Stimulated activated CD4-positive, alpha-beta T cell treated with anti-CD3 and anti-CD28 coated beads, TNF-alpha, amount 100 ng/mL, for 24 hours (primary cell): ENCODE measurements around the gene LGALS12.

Experiments used
- DNase-seq, 3 experiments: peaks; one replicate each; pipeline ENCODE4 v3.0.0-alpha.2; 2020; ENCODE audit warnings: low read depth in 3 of 3

Gene LGALS12, protein sequence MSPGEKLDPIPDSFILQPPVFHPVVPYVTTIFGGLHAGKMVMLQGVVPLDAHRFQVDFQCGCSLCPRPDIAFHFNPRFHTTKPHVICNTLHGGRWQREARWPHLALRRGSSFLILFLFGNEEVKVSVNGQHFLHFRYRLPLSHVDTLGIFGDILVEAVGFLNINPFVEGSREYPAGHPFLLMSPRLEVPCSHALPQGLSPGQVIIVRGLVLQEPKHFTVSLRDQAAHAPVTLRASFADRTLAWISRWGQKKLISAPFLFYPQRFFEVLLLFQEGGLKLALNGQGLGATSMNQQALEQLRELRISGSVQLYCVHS

DNA sequence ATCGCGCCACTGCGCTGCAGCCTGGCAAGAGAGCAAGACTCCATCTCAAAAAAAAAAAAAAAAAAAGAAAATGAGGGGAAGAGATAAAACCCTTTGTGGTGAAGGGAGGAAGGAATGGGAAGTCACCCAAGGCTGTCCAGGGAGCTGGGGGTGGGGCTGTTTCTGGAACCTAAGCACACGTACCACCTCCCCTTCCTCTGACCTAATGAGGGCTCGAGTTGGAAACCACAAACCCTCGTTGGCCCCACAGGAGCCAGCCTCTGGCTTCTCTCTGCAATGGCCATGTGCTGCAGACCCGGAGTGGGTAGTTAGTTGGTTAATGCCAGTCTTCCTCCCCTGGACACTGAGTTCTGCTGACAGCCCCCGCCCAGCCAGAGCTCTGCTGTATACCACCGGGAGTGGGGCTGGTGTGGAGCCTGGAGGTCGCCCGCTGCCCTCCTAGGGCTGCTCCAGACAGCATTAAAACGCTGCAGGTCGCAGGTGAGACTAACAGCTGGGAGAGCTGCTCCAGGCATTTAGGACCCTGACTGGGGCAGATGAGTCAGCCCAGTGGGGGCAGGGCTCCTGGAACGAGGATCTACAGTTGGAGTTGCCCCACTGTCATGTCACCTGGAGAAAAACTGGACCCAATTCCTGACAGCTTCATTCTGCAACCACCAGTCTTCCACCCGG is at the start of gene LGALS12:
LGALS12 (plus strand) TSS at position 228 of the 672 bp plus-strand sequence; CDS start at position 603, 375 bp downstream.
- DNase-seq = no peak

DNA sequence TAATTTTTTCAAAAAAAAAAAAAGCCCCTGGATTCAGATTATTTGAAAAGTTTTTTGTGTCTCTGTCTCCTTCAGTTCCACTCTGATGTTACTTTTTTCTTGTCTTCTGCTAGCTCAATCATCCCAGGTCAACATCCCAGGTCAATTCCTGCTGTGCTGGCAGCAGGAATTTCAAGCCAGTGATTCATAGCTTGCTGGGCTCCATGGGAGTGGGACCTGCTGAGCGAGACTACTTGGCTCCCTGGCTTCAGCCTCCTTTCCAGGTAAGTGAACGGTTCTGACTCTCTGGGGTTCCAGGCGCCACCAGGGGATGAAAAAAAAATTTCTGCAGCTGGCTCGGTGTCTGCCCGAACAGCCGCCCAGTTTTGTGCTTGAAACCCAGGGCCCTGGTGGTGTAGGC is 46.3 kb upstream of the LGALS12 start:
- DNase-seq = no peak

DNA sequence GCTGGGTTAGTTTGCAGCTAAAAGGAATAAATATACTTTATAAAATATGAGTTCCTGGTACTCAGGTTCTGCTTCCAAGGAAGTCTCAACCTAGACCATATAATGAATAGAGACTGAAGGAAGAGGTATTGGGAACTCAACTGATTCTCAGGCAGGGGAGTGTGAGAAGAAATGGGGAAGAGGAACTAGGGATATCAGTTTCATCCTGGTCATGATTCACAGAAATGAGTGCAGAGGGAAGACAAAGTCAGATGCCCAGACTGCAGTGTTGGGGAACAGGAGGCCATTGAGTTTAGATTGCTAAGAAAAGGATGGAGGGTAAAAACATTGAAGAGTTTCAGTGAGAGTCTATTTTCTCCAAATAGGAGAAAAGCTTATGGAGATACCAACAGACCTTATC is 43.7 kb upstream of the LGALS12 start:
- DNase-seq = no peak

DNA sequence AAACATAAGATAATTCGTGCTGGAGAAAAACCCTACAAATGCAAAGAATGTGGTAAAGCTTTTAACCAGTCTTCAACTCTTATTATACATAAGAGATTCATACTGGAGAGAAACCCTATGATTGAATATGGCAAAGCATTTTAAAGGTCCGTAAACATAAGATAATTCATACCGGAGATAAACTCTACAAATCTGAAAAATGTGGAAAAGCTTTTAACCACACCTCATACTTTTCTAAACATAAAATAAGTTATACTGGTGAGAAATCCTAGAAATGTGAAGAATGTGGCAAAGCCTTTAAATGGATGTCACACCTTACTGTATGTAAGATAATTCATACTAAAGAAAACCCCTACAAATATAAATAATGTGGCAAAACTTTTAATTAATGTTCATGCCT is 35.6 kb upstream of the LGALS12 start:
- DNase-seq = no peak

DNA sequence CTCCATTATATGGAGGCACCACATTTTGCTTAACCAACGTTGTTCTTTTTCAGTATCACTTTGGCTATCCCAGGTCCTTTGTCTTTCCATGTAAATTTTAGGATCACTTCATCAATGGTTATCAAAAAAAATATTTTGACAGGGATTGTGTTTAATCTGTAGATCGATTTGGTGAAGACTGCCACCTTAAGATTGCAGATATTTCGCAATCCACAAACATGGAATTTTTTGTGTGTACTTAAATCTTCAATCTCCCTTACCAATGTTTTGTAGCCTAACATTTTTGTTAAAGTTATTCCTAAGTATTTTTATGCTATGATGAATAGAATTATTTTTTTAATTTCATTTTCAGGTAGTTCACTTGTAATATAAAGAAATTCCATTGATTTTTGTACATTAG is 33.5 kb upstream of the LGALS12 start:
- DNase-seq = no peak

DNA sequence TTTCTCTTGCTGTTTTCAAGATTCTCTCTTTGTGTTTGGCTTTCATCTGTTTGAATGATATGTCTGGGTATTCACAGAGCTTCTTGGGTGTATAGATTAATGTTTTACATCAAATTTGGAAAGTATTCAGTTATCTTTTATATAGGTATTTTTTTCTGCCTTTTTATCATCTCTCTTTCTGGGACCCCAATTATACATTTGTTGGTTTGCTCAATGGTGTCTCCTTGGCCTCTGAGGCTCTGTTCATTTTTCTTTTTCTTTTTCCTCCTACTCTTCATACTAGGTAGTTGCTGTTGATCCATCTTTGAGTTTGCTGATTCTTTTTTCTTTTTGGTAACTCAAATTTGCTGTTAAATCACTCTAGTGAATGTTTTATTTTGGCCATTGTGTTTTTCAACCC is 29.3 kb upstream of the LGALS12 start:
- no peak for DNase-seq

DNA sequence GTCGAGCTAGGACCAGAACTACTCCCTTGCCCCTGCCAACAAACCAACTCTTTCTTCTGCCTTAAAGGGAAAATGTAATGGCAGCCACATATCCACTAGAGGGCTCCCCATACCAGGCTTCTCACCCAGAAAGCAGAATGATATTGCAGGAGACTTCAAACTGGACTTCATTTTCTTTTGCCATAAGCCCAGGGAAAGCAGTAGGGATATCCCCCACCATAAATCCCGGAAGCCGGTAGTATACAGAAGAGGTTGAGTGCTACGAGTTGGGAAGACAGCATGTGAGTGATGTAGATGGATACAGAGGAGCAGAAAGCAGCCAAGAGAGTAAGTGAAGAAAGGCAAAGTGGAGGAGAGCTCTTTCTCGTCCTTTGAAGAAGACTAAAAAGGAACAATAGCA is 27.0 kb upstream of the LGALS12 start:
- peak; percentile 9 to 27 (median 17) for DNase-seq

DNA sequence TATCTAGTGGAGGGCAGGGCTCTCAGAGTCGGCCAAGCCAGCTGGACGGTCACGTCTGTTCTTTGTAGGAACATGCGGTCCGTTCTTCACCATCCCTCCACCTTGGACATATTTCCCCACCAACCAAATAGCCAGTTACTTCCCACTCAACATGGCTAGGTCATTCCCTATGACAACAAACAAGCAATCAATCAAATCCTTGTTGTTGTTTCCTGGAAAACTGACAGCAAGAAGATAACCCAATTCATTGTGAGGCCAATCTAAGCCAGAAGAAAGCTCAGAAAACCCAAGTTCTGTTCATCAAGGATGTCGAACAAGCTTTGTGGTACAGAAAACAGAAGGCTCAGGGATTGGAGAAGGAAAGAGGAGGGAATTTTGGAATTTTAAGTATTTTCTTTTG is 25.8 kb upstream of the LGALS12 start:
- no peak for DNase-seq

DNA sequence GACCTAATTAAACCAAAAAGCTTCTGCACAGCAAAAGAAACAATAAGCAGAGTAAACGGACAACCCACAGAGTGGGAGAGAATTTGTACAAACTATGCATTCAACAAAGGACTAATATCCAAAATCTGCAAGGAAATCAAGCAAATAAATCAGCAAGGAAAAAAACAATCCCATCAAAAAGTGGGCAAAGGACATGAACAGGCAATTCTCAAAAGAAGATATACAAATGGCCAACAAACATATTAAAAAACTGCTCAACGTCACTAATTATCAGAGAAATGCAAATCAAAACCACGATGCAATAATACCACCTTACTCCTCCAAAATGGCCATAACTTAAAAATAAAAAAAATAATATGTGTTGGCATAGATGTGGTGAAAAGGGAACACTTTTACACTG is 20.1 kb upstream of the LGALS12 start:
- DNase-seq = no peak

DNA sequence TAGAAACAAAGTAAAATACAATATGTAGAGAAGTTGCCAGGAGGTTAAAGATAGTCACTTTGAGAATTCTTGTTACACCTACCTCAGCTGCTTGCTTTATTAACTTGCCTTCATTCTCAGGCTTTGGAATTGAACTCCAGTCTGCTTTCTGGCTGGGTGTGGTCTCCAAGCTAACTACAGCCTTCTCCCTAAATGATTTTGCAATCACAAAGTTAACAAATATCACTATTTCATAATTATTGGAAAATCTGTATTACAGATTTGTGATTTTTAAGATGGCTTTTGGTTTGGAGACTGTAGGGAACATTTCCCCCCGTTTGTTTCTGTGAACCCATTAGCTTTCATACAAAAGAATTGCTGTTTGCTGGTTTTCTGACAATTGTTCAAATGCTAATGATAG is 17.1 kb upstream of the LGALS12 start:
- DNase-seq = no peak

DNA sequence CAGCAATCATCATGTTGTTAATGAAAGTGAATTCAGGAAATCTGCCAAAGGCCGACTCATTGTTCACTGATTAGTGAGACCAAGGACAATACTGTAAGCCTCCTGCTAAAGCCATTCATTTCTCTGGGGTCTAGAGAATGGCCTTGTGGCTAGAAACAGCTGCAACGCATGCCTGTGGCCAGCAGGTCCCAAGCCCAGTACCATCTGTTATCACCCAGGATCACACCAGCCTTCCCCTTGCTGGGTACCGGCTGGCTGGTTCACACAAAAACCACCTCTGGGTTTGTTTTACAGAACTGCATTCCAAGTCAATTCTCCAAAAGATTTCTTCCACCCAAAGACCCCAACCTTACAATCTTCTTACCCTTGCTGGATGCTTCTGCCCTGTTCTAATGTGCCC is 16.0 kb upstream of the LGALS12 start:
- no peak for DNase-seq

DNA sequence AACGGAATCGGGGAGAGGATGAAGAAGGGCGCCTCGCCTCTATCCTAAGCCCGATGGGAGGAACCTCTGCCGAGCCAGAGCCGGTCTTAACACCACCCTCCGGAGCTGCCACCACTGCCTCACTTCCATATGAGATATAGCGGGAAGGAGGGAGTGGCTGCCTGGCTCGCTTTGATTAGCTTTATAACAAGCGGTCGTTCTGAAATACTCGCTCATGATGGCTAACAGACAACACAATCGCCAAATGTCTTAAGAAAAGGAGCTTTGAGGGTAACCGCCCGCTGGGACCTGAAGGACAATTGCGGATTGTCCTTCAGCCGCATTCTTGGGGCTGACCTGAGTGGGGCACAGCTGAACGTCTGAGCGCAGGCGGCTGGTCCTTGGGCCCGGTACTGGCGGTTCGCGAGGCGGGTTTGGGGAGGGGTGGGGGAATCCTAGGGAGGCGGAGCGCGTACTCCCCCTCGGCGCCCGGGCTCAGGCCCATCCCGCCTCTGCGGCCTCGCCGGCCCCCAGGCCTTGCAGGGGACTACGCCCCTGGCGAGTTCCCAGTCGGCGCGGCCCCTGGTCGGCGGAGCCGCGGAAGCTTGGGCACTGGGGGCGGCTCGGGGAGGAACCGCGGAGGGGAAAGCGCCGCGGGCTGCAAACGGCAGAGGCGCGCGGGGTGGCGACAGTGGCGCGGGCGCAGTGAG is 15.2 kb upstream of the LGALS12 start, which contains the start of gene PLAAT5:
PLAAT5 (minus strand) TSS at position 617 of the 689 bp plus-strand sequence; CDS start at position 484, 133 bp downstream.
- DNase-seq = peak in 1 of 3 experiments; percentile 12

DNA sequence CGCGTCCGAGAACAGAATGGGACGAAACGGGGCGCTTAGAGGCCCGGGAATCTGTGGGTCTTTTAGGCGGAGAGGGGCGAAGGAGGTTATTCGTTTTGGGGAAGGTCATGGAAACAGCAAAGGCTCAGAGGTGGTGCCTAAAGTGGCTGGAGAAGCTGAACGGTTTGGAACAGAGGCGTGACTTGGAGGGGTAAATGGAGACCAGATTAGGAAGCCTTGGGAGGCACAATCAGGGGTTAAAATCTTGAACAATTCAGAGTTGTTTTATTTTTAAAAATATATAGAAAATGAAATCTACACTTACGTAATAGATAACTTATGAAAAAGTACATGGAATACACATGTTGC is 14.7 kb upstream of the LGALS12 start:
- DNase-seq = no peak

DNA sequence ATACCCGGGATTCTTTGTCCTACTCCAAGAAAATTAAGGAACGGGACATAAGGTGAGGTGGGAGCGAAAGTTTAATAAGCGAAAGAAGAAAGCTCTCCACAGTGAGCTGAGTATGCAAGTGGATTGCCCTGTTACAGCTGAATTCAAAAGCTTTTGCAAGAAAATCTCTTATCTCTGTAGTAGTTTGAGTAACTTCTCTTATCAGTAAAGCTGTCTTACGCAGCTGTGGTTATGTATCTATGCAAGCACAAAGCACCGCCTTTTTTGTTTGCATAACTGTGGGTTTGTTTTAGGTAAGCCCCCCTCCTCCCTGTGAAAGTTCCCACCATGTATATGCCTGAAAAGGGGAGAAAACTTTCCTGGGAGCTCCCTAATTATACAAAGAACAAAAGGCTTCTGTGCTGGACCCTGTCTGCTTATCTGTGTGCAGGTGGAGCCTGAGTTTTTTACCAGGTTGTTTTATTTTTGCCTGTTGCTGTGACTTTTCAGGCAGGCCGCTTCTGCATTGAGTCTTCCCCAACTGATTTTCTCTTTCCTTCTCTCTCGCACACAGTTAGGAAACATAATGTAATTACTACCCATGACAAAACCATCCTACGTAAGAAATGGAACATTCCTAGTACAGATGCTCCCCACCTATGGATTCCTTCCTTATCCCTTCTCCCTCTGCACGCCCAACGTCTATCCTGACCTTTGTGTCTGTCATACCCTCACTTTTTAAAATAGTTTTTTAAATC is 14.1 kb upstream of the LGALS12 start:
- no peak for DNase-seq

DNA sequence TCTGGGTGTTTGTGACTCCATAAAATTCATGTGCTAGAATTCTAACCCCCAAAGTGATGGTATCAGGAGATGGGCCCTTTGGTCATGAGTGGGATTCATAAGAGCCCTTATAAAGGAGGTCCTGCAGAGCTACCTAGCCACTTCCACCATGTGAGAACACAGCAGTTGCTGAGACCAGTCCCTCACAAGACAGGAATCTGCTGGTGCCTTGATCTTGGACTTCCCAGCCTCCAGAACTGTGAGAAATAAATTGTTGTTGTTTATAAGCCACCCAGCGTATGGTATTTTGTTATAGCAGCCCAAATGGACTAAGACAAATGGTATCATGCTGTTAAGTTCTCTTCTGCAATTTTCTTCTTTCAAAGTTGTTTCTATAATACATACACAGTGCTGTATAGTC is 13.4 kb upstream of the LGALS12 start:
- DNase-seq = no peak

DNA sequence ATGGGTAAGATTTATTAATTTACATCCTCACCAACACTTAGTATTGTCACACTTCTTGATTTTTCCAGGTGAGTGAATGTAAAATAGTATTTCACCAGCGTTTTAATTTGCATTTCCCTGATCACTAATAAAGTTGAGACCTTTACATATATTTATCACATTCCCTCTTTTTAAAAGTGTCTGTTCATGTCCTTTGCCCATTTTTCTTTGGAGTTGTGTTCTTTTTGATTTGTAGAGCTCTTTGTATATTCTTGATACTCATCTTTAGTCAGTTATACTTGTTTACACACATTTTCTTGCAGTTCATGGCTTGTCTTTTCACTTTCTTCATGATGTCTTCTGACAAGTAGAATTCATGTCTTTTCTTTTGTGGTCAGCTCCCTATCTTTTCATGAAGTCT is 12.8 kb upstream of the LGALS12 start:
- DNase-seq = no peak

DNA sequence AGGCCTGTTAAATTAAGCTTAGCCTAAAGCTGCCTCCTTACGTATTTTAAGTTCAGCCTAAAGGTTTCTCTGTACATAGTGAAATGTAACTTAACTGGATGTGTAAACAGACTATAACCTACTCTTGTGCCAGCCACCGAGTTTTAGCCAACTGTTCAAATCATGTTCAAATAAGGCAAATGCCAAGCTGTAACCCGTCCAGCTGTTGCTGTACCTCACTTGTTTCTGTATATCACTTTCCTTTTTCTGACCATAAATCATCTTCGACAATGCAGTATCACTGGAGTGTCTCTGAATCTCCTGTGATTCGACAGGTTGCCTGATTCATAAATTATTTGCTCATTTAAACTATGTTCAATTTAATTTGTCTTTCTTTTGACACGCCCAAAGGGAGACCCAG is 10.9 kb upstream of the LGALS12 start:
- DNase-seq = no peak

DNA sequence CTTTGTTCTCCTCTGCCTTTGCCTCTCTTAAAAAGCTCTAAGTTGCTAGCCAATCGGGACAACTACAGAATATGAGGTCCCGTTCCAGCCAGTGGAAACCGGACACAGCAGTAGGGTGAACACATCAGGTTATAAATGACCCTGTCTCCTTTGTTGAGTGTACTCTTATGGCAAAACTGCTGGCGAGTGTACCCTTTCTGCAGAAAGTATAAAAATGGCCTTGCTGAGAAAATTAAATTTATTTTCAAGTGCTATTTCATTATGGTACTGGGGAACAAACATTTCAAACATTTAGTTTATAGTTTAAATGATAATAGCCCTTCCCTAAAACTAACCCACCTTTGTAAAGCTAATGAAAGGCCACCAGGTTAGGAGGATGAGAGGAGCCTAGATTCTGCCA is 6.0 kb upstream of the LGALS12 start:
- no peak for DNase-seq

DNA sequence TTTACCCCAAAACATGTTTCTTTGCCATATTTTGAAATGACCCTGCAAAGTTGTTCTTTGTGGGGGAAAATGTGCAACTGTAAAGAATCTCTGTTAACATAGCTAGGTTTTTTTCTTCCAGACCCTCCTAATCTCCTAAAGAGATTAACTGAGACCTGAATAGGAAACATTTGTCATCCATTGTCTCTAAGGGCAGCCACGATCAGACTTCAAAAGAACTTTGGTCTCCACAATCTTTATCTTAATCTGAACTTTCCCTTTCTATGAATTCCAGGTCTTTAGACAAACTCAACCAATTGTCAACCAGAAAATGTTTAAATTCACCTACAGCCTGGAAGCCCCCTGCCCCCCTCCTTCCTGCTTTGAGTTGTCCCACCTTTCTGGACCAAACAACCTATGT is 4.6 kb upstream of the LGALS12 start:
- DNase-seq = no peak

DNA sequence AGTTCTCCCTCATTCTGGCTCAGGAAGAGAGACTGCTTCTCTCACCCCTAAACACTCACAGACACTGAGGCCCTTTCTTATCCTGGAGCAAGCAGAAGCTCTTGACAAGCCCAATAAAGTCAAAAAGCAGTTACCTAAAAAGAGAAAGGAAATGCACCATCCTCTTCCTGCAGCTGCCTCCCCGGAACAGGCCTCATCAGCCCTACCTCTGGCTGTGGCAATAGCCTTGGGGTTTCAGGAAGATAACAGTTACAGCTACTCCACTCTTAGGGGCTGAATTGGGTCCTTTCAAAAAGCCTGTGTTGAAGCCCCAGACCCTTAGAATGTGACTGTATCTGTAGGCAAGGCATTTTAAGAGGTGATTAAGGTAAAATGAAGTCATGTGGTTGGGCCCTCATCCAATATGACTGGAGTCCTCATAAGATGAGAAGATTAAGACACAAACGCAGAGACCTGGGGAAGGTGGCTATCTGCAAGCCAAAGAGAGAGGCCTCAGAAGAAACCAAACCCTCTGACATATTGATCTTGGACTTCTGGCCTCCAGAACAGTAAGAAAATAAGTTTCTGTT is 3.5 kb upstream of the LGALS12 start:
- DNase-seq = no peak

DNA sequence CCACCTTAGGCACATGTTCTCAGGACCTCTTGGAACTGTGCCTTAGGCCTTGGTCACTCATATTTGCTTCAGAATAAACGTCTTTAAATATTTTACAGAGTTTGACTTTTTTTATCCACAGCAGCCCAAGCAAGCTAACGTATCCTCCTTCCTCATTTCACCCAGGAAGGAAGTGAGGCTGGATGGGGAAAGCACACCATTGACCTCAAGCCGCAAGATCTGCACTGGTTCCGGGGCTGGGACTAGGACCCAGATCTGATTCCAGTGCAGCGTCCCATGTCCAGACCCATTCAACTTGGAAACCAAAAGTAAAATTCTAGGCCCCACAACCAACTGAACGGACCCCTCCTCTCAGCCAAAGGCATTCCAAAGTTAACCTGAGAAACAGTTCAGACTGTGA is 2.4 kb upstream of the LGALS12 start:
- no peak for DNase-seq

DNA sequence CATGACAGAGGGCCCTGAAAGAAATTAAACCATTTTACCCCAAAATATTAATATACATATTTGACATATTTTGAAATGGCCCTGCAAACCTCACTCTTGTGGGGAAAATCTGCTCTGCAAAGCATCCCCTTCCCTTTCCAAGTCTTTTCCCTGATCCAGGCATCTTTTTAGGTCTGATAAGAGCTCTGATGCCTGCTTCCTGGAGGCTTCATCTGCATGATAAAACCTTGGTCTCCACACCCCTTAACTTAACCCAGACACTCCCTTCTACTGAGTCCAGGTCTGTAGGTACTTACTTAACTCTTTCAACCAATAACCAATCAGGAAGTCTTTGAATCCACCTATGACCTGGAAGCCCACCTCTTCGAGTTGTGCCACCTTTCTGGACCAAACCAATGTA is 1.8 kb upstream of the LGALS12 start:
- no peak for DNase-seq
